Tibial artery (tissue), 4 donors: Measurements from ENCODE around the gene GGT6.

ENCODE experiments used
- DNase-seq, 2 donors: peaks; one replicate each; pipeline ENCODE4 v3.0.0-alpha.2; 2019
- H3K27ac ChIP-seq, 2 donors: fragments of 200-600 bp; sonication (generic) in 1 of 2; 1 replicate in 1 of 2; 2 replicates in 1 of 2; pipeline ENCODE4 v1.5.1; 2018 to 2019; ENCODE audit warnings: mild to moderate bottlenecking in 1 of 2
- H3K27me3 ChIP-seq, 2 donors: fragments of 200-600 bp; sonication (generic) in 1 of 2; one replicate each; pipeline versions ENCODE4 v1.5.1 to v1.6.0; 2016 to 2019
- H3K36me3 ChIP-seq, 3 donors: fragments of 200-600 bp; sonication (generic) in 2 of 3; one replicate each; pipeline ENCODE4 v1.5.1; 2016 to 2019; ENCODE audit warnings: mild to moderate bottlenecking in 2 of 3
- H3K4me1 ChIP-seq, 4 donors: fragments of 200-600 bp; sonication (generic) in 2 of 4; 1 replicate in 3 of 4; 2 replicates in 1 of 4; pipeline ENCODE4 v1.5.1; 2016 to 2019
- H3K4me3 ChIP-seq, 2 donors: fragments of 200-600 bp; sonication (generic) in 1 of 2; 1 replicate in 1 of 2; 2 replicates in 1 of 2; pipeline ENCODE4 v1.5.1; 2018 to 2019; ENCODE audit warnings: mild to moderate bottlenecking in 2 of 2
- H3K9me3 ChIP-seq, 3 donors: fragments of 200-600 bp; sonication (generic) in 1 of 3; one replicate each; pipeline ENCODE4 v1.5.1; 2016 to 2019
- intact Hi-C: fragments of 100-400 bp; cut with DNase I; formaldehyde crosslinking; loops from one replicate; pipeline ENCODE4 v1.15.0; 2023; ENCODE audit warnings: low total_unique reads
- TF ChIP-seq, protein P1 (sequence below), 2 experiments: fragments of 200-600 bp in 1 of 2; fragments of 450-650 bp in 1 of 2; IDR thresholded peaks; one replicate each; pipeline ENCODE4 v1.5.1; 2017 to 2019; ENCODE audit warnings: antibody characterized with exemption in 2 of 2, mild to moderate bottlenecking in 1 of 2, moderate library complexity in 1 of 2

GGT6 gene

DNA sequence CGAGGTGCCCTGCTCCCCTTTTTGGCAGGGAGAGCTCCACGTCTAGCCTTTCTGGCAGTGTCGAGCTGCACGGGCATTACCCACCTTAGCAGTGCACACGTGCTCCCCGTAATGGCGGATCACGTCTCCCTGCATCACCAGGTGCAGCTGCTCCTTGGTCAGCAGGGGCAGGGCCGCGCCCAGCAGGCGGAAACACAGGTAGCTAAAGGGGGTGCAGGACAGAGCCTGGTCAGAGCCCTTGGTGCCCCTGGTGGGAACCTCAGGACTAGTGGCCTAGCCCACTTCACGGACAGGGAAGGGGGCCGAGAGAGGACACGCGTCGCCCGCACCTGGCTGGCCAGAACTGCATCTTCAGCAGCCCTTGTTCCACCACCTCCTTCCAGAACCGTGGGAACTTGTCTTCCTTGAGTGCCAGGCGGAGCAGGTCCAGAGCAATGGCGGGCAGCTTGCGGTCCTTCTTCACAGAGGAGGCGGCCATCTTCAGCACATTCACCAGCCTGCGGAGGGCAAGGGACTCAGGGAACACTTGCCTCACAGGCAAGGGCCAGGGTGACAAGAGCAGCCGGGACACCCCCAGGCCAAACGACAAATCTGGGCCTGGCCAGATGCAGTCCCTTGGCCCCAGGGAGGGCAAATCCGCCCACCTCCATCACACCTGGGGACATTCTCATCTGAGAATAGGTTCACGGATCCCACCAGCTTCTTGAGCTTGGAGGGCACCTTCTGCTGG lies 8.4 kb downstream of the GGT6 start:
- Histone ChIP-seq H3K27me3 (no peaks in the 10 kb centered on the region), H3K4me1 (peaks cover 0 to 24% (median 22%) of the 10 kb centered on the region in 4 donors), H3K36me3 (peaks cover 54 to 72% (median 64%) of the 10 kb centered on the region in 3 donors), H3K4me3 (no peak overlapping the region), H3K27ac (no peak overlapping the region), H3K9me3 (no peaks in the 10 kb centered on the region)
- TF ChIP-seq, protein P1, sequence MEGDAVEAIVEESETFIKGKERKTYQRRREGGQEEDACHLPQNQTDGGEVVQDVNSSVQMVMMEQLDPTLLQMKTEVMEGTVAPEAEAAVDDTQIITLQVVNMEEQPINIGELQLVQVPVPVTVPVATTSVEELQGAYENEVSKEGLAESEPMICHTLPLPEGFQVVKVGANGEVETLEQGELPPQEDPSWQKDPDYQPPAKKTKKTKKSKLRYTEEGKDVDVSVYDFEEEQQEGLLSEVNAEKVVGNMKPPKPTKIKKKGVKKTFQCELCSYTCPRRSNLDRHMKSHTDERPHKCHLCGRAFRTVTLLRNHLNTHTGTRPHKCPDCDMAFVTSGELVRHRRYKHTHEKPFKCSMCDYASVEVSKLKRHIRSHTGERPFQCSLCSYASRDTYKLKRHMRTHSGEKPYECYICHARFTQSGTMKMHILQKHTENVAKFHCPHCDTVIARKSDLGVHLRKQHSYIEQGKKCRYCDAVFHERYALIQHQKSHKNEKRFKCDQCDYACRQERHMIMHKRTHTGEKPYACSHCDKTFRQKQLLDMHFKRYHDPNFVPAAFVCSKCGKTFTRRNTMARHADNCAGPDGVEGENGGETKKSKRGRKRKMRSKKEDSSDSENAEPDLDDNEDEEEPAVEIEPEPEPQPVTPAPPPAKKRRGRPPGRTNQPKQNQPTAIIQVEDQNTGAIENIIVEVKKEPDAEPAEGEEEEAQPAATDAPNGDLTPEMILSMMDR (IDR thresholded peaks at IDR 0.05), result no peak
- DNase-seq, result no peak
- intact Hi-C loops, result loop anchor here (5.0 kb wide), 1 partner anchor 55 kb away; the partner anchor contains the start of gene SPNS2

- intact Hi-C loops, result loop anchor here (5.0 kb wide), 1 partner anchor 54 kb away; the partner anchor contains the start of gene SPNS2
- no peak for DNase-seq
- Histone ChIP-seq H3K36me3 (peaks cover 59 to 80% (median 65%) of the 10 kb centered on the region in 3 donors), H3K9me3 (no peaks in the 10 kb centered on the region), H3K27me3 (no peaks in the 10 kb centered on the region), H3K4me1 (peaks cover 0 to 22% (median 20%) of the 10 kb centered on the region in 4 donors), H3K4me3 (no peak overlapping the region), H3K27ac (no peak overlapping the region)
- TF ChIP-seq, protein P1 (IDR thresholded peaks at IDR 0.05), result no peak
Observed at GRCh38 chr17:4551141-4551540, 9.2 kb downstream of the GGT6 start.

DNA sequence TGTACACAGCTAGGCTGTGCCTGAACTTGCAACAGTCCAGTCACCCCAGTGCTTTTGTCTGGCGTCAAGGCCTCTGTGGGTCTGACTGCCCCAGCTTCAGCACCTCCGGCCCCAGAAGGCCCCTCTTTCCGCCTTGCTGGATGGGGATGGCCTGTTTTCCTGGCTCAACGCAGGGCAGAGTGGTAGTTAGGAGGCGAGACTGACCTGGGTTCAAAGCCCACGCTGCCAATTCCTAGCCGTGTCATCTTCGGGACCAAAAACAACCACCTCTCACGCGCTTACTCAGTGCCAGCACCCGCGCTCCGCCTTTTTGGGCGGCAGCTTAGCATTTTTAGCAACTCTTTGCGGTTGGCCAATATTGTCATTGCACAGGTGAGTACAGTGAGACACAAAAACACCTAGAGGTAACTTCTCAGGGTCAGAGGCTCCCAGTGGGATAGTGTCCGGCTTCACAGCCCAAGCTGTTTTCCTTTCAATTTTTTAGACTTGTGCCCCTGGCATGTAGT lies 9.8 kb downstream of the GGT6 start:
- Histone ChIP-seq H3K27ac (no peak overlapping the region), H3K4me1 (peaks cover 0 to 17% (median 15%) of the 10 kb centered on the region in 4 donors), H3K36me3 (peaks cover 61 to 86% (median 71%) of the 10 kb centered on the region in 3 donors), H3K9me3 (no peaks in the 10 kb centered on the region), H3K4me3 (no peak overlapping the region), H3K27me3 (no peaks in the 10 kb centered on the region)
- no peak for DNase-seq
- intact Hi-C loops, result loop anchor here (5.0 kb wide), 1 partner anchor 53 kb away; the partner anchor contains the start of gene SPNS2
- TF ChIP-seq, protein P1 (IDR thresholded peaks at IDR 0.05), result no peak

DNA sequence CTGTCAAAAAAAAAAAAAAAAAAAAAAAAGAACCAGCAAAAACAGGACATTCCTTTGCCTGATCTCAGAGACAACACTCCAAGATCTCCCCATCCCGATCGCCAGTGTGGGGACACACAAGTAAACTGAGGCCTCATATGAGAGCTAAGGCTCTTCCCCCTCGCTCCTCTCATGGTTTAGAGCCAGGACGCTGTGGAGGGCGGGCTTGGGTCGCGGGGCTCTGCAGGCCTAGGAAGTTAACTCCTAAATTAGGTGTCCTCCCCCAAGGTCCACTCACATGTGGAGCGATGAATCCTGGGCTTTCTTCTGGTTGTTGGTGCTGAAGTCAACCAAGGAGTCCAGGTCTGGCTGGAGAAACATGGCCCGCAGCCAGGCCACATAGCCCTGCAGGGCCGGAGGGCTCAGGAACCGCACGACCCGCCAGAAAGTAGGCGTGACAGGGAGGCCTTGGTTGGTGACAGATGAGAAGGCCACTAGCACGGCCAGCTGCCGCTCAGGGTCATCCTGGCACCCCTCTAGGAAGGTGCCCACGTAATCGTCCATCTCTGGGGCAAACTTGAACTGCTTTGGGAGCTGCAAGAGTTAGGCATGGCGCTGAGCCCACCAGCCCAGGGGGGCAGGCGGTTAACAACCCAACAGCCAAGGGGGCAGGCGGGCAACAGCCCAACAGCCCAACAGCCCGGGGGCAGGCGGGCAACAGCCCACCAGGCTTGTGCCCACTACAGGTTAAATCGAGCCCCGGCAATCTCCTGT lies 10.4 kb downstream of the GGT6 start:
- no peak for DNase-seq
- intact Hi-C loops, result loop anchor here (5.0 to 10.0 kb wide), 2 partner anchors 53 to 125 kb away; partner anchors contain the start of gene SPNS2
- peaks cover 0 to 15% (median 14%) of the 10 kb centered on the region in 4 donors for H3K4me1 ChIP-seq
- no peaks in the 10 kb centered on the region for H3K9me3 ChIP-seq
- H3K4me3 ChIP-seq, result no peak overlapping the region
- TF ChIP-seq, protein P1 (IDR thresholded peaks at IDR 0.05), result no peak
- no peak overlapping the region for H3K27ac ChIP-seq
- H3K36me3 ChIP-seq, result peaks cover 67 to 92% (median 77%) of the 10 kb centered on the region in 3 donors
- H3K27me3 ChIP-seq, result no peaks in the 10 kb centered on the region

- DNase-seq, result no peak
- Histone ChIP-seq H3K36me3 (peaks cover 76 to 100% (median 85%) of the 10 kb centered on the region in 3 donors), H3K4me3 (no peak overlapping the region), H3K4me1 (peaks cover 0 to 6% (median 5%) of the 10 kb centered on the region in 4 donors), H3K27me3 (no peaks in the 10 kb centered on the region), H3K9me3 (no peaks in the 10 kb centered on the region), H3K27ac (no peak overlapping the region)
- TF ChIP-seq, protein P1 (IDR thresholded peaks at IDR 0.05), result no peak
- intact Hi-C loops, result loop anchor here (10.0 kb wide), 1 partner anchor 124 kb away; no protein-coding TSS in a partner anchor
Observed at GRCh38 chr17:4548721-4549531, 11.5 kb downstream of the GGT6 start.
